Neural crest cell (in vitro differentiated cells): Measurements from ENCODE around the gene CHFR. TPM values are rescaled to one million over a fixed set of nuclear protein-coding genes. Genes with fewer than 3 reads are reported as not detected.
"Not testable (repeated sequence)": the region's sequence is repeated elsewhere in the genome, so short reads cannot be mapped to it uniquely, and the experiment has no call there.

ENCODE experiments used
- DNase-seq: peaks from one replicate; pipeline ENCODE4 v3.0.0; 2021; ENCODE audit warnings: low read depth, mixed read lengths, low spot score
- H3K27ac Mint-ChIP-seq: one replicate; pipeline ENCODE4 v1.8.0; 2021; ENCODE audit warnings: mild to moderate bottlenecking, mixed read lengths; ENCODE audit not compliant: unreplicated experiment
- H3K27me3 Mint-ChIP-seq: 2 replicates; pipeline ENCODE4 v1.8.0; 2021; ENCODE audit warnings: low read depth, mild to moderate bottlenecking, mixed read lengths
- H3K36me3 Mint-ChIP-seq: 2 replicates; pipeline ENCODE4 v1.8.0; 2021; ENCODE audit warnings: low read depth, mild to moderate bottlenecking, mixed read lengths
- H3K4me1 Mint-ChIP-seq: 2 replicates; pipeline ENCODE4 v1.8.0; 2021; ENCODE audit warnings: mixed read lengths
- H3K4me3 Mint-ChIP-seq: one replicate; pipeline ENCODE4 v1.8.0; 2021; ENCODE audit warnings: mild to moderate bottlenecking, mixed read lengths
- H3K9me3 Mint-ChIP-seq: 2 replicates; pipeline ENCODE4 v1.8.0; 2021; ENCODE audit warnings: mixed read lengths
- total RNA-seq: library from RNA; stranded (reverse); gene quantifications from 2 replicates; pipeline ENCODE4 v1.2.1, GENCODE V29; 2021
- TF ChIP-seq, protein P1 (sequence below): fragments of 200-600 bp; sonication (generic); conservative IDR thresholded peaks from 2 replicates; pipeline ENCODE4 v1.5.0; 2021; ENCODE audit warnings: antibody characterized with exemption, mild to moderate bottlenecking

CHFR gene
- total RNA-seq, 1 donor from 2014 or later, result 39.9 TPM

DNA sequence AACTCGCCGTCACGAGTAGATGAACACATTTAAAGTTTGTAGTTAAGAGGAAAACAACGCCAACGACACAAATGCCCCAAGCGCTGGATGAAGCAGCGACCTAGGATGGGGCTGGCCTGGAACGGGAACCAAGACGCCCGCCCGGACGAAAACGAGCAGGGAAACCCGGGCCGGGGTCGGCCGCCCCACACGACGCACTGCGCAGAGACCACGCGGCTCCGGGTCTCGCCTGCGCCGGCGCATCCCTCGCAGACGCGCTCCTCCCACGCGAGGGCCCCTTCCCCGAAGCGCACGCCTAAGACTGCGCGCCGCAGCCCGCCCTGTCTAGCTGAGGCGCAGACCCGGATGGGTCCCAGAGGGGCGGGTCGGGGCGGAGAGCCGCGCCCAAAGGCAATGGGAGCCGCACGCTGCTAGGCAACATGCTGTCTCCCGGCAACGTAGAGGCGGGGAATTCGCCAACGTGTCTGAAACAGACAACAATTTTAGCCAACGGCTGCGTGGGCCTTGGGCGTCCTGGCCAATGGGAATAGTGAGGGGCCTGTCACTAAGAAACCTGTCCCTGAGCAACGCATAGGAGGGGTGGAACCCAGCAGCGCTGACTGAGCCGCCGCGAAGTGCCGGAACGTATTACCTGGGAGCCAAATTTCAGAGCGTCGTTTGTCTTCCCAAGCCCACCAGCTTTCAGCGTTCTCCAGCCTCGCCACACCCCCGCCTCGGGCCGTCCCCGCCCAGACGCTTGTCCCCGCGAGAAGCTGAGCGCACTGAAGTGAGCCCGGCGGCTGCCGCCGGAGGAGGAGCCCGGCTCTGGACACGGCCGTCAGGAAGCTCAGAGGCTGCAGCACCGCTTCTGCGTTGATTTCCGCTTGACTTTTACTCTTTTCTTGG, 21.0 kb upstream of the CHFR start:
- Mint-ChIP-seq H3K4me1 (peaks cover 5% of the 10 kb centered on the region), H3K9me3 (peaks cover 18% of the 10 kb centered on the region), H3K4me3 (peak overlapping the region; percentile 91), H3K36me3 (peaks cover 25% of the 10 kb centered on the region), H3K27ac (peak overlapping the region; percentile 14), H3K27me3 (peaks cover 26% of the 10 kb centered on the region)
- TF ChIP-seq, protein P1, sequence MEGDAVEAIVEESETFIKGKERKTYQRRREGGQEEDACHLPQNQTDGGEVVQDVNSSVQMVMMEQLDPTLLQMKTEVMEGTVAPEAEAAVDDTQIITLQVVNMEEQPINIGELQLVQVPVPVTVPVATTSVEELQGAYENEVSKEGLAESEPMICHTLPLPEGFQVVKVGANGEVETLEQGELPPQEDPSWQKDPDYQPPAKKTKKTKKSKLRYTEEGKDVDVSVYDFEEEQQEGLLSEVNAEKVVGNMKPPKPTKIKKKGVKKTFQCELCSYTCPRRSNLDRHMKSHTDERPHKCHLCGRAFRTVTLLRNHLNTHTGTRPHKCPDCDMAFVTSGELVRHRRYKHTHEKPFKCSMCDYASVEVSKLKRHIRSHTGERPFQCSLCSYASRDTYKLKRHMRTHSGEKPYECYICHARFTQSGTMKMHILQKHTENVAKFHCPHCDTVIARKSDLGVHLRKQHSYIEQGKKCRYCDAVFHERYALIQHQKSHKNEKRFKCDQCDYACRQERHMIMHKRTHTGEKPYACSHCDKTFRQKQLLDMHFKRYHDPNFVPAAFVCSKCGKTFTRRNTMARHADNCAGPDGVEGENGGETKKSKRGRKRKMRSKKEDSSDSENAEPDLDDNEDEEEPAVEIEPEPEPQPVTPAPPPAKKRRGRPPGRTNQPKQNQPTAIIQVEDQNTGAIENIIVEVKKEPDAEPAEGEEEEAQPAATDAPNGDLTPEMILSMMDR, result no peak
- peak; percentile 90 for DNase-seq

DNA sequence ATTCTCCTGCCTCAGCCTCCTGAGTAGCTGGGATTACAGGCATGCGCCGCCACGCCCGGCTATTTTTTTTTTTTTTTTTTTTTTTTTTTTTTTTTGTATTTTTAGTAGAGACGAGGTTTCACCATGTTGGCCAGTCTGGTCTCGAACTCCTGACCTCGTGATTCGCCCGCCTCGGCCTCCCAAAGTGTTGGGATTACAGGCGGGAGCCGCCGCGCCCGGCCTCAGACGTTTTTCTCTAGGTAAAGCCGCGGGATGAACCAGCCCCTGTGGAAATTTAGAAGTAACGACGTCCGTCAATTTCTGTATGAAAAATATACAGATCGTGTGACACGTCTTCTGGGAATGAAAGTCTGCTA, 20.4 kb upstream of the CHFR start:
- Mint-ChIP-seq H3K9me3 (peaks cover 19% of the 10 kb centered on the region), H3K4me3 (peak overlapping the region; percentile 75), H3K36me3 (peaks cover 26% of the 10 kb centered on the region), H3K27me3 (peaks cover 26% of the 10 kb centered on the region)
- not testable (repeated sequence) for DNase-seq, H3K27ac Mint-ChIP-seq, H3K4me1 Mint-ChIP-seq

DNA sequence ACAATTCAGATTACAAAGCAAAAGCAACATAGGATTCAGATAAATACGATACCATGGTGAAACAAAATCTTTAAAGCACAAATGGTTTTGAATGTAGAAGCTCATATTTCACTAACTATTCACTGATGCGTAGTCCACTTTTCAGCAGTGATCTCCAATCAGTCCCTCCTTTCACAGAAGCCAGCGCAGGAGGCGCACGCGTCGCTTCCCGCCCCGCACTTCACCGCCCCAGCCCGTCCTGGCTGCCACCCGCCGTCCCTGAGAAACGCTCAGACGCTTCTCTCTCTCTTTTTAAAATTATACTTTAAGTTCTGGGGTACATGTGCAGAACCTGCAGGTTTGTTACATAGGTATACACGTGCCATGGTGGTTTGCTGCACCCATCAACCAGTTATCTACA, 19.8 kb upstream of the CHFR start:
- no peak for DNase-seq
- Mint-ChIP-seq H3K27ac (no peak overlapping the region), H3K36me3 (peaks cover 24% of the 10 kb centered on the region), H3K9me3 (peaks cover 17% of the 10 kb centered on the region), H3K27me3 (peaks cover 26% of the 10 kb centered on the region), H3K4me1 (peaks cover 5% of the 10 kb centered on the region), H3K4me3 (peak overlapping the region; percentile 56)
- TF ChIP-seq, protein P1, result no peak

DNA sequence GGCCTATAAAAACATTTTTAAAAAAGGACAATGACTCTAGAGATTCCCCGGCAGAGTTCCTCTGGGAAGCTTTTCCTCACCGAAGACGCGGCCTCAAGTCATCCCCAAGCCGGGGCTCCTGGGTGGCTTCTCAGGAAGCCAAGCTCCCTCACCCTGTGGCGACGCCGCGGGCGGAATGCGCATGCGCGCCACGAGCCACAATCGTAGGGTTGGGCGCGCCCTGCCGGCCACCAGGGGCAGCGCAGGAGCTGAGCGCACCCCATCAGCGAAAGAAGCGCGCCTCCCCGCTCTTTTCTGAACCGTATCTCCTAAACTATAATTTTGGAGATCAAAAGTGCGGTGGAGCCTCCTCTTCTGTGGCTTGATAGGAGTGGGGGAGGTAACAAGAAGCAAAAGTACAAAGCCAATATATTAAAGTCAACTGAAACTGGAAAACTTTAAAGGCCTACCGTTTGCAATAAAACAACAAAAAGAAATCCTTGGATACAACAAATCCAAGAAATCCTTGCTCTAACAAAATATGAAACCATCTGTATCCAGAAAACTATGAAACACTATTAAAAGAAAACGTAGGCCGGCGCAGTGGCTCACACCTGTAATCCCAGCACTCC, 17.4 kb upstream of the CHFR start:
- H3K4me1 Mint-ChIP-seq, result peaks cover 5% of the 10 kb centered on the region
- no peak overlapping the region for H3K4me3 Mint-ChIP-seq
- H3K27me3 Mint-ChIP-seq, result peaks cover 26% of the 10 kb centered on the region
- H3K9me3 Mint-ChIP-seq, result peaks cover 14% of the 10 kb centered on the region
- H3K36me3 Mint-ChIP-seq, result peaks cover 14% of the 10 kb centered on the region
- H3K27ac Mint-ChIP-seq, result no peak overlapping the region
- TF ChIP-seq, protein P1, result peak; percentile 72
- DNase-seq, result peak; percentile 57

DNA sequence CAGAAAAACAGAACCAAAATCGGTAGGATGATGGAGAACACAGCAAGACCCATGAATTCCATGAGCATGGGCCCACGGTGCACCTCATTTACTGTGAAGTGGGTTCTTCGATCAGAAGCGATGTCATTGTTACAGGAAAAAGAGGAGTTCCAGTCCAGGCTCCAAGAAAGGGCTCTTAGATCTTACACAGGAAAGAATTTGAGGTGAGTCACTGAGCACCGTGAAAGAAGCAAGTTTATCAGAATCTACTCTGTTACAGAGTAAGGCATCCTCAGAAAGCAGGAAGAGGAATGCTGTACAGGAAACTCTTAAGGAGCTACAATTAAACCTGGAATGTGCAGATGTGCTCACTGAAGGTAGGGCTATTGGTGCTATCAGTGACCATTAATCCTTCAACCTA, 11.6 kb upstream of the CHFR start:
- DNase-seq, result no peak
- Mint-ChIP-seq H3K27me3 (no peaks in the 10 kb centered on the region), H3K27ac (no peak overlapping the region), H3K4me1 (no peaks in the 10 kb centered on the region), H3K36me3 (peaks cover 8% of the 10 kb centered on the region), H3K4me3 (no peak overlapping the region), H3K9me3 (peaks cover 10% of the 10 kb centered on the region)
- TF ChIP-seq, protein P1, result no peak

DNA sequence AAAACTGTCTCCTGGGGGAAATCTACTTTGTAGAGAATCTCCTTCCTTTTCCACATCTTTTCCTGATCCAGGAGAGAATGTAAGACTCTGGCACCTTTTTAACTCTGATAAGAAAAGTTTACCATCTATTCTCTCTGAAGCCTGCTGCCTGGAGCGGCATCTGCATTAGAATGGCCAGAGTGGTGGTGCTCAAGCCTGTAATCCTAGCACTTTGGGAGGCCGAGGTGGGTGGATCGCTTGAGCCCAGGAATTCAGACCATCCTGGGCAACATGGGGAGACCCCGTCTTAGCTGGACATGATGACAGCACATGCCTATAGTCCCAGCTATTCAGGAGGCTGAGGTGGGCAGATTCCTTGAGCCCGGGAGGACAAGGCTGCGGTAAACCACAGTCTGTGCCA, 1.4 kb upstream of the CHFR start:
- H3K4me3 Mint-ChIP-seq, result peak overlapping the region; percentile 80
- H3K27ac Mint-ChIP-seq, result no peak overlapping the region
- H3K9me3 Mint-ChIP-seq, result peaks cover 9% of the 10 kb centered on the region

More for the DNA sequence above, 1.4 kb upstream of the CHFR start:
- H3K27me3 Mint-ChIP-seq, result peaks cover 37% of the 10 kb centered on the region
- no peak for DNase-seq
- TF ChIP-seq, protein P1, result no peak
- H3K4me1 Mint-ChIP-seq, result peaks cover 17% of the 10 kb centered on the region
- H3K36me3 Mint-ChIP-seq, result peaks cover 39% of the 10 kb centered on the region
